C4-2B (cell line): ENCODE results near the gene CTDP1.

Experiments used
- ZFX ChIP-seq: fragments of 450-650 bp; IDR thresholded peaks from 2 replicates; pipeline ENCODE4 v1.6.1; 2017
- TF ChIP-seq, protein P1 (sequence below): fragments of 450-650 bp; conservative IDR thresholded peaks from 2 replicates; pipeline ENCODE4 v1.5.1; 2017; ENCODE audit warnings: mild to moderate bottlenecking

DNA sequence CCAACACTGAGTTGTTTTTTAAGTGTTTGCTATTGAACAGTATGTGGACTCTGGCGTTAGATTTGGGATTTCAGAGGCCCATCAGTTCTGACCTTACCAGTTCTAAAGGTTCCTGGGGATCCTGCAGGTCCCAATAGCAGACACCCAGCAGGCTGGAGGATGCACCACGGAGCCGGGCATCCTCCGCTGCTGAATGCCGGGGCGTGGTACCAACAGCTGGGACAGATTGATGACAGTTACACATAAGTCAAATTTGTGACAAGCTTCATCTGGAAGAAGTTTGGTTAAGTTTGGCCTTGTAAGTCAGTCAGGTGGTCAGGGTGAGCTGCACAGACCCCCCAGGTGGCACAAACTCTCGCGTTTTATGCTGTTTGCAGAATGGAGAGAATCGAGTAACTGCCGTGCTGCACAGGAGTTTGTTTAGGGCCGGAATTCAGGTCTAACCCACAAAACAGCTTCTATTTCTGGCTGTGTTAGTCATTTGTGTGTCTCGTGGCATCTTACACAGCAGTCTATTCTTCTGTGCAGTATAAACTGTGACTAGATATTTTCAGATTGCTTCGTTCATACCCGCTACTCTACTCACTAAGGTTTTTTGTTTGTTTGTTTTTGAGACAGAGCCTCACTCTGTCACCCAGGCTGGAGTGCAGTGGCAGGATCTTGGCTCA lies 19.2 kb downstream of the CTDP1 start:
- TF ChIP-seq, protein P1, sequence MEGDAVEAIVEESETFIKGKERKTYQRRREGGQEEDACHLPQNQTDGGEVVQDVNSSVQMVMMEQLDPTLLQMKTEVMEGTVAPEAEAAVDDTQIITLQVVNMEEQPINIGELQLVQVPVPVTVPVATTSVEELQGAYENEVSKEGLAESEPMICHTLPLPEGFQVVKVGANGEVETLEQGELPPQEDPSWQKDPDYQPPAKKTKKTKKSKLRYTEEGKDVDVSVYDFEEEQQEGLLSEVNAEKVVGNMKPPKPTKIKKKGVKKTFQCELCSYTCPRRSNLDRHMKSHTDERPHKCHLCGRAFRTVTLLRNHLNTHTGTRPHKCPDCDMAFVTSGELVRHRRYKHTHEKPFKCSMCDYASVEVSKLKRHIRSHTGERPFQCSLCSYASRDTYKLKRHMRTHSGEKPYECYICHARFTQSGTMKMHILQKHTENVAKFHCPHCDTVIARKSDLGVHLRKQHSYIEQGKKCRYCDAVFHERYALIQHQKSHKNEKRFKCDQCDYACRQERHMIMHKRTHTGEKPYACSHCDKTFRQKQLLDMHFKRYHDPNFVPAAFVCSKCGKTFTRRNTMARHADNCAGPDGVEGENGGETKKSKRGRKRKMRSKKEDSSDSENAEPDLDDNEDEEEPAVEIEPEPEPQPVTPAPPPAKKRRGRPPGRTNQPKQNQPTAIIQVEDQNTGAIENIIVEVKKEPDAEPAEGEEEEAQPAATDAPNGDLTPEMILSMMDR, result no peak
- no peak for TF ChIP-seq ZFX
